Measurements from ENCODE around the gene NANOS2.

Gene NANOS2

DNA sequence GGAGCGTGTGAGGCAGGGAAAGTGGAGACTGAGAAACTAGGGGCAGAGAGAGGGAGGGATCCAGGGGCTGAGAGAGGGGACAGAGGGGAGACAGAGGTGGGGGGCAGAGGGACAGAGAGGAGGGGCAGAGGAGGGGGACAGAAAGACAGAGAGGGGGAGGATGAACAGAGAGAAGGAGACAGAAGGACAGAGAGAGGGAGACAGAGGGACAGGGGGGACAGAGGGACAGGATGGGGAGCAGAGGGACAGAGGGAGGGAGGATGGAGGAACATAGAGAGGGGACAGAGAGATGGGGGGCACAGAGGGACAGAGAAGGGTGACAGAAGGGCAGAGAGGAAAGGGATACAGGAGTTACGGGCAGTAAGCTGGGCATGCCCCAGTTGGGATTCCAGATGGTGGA, 14.7 kb upstream of the NANOS2 start:
- TF ChIP-seq, protein P1, sequence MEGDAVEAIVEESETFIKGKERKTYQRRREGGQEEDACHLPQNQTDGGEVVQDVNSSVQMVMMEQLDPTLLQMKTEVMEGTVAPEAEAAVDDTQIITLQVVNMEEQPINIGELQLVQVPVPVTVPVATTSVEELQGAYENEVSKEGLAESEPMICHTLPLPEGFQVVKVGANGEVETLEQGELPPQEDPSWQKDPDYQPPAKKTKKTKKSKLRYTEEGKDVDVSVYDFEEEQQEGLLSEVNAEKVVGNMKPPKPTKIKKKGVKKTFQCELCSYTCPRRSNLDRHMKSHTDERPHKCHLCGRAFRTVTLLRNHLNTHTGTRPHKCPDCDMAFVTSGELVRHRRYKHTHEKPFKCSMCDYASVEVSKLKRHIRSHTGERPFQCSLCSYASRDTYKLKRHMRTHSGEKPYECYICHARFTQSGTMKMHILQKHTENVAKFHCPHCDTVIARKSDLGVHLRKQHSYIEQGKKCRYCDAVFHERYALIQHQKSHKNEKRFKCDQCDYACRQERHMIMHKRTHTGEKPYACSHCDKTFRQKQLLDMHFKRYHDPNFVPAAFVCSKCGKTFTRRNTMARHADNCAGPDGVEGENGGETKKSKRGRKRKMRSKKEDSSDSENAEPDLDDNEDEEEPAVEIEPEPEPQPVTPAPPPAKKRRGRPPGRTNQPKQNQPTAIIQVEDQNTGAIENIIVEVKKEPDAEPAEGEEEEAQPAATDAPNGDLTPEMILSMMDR (IDR thresholded peaks at IDR 0.05; ENCODE audit: borderline replicate concordance, insufficient read depth, low read depth, low read length), result no peak
- no peak overlapping the region for H3K4me3 ChIP-seq (ENCODE audit: low read depth, low read length)

DNA sequence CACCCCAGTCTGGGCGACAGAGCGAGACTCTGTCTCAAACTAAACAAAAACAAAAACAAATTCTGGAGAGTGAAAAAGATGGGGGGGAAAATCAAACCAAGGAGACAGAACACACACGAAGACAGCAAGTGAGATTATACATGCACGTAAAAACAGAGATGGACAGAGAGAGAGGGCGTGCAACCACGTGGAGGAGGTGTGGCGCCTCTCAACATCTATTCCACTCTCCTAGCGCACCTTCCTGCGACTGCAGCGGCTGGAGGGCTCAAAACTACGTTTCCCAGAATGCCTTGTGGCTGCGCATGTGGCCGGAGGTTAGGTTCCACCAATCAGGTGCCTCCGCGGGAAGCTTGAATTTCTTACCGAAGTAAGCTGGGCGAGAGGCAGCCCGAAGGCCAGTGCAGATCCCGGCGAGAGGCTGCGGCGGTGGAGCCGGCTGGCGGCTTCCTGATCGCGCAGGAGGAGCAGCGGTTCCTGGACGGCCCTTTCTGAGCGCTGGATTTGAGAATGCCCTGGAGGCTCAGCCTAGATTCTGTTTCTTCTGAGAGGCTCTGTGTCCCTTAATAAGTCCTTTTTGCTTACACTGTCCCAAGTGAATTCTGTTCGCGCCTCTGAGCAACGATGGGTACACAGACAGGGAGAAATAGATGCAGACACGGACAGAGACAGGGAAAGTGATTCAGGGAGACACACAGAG, 13.1 kb upstream of the NANOS2 start:
- TF ChIP-seq, protein P1 (IDR thresholded peaks at IDR 0.05; ENCODE audit: borderline replicate concordance, insufficient read depth, low read depth, low read length), result no peak
- H3K4me3 ChIP-seq (ENCODE audit: low read depth, low read length), result peak overlapping the region; percentile 21

DNA sequence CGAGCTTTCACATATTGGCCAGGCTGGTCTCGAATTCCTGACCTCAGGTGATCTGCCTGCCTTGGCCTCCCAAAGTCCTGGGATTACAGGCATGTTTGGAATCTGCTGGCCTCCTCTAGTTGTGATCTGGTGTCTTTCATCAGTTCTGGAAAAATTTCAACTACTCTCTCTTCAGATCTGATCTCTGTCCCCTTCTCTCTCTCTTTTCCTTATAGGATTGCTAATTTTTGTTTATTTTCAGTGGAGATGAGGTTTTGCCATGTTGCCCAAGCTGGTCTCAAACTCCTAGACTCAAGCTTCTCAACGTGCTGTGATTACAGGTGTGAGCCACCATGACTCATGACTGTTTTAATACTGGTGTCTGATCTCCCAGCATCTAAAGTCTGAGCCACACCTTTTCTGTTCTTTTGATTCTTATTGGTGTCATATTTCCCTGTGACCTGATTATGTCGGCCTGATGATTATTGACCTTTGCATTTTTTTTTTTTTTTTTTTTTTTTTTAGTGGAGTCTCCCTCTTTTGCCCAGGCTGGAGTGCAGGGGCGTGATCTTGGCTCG, 10.4 kb upstream of the NANOS2 start:
- TF ChIP-seq, protein P1 (IDR thresholded peaks at IDR 0.05; ENCODE audit: borderline replicate concordance, insufficient read depth, low read depth, low read length), result no peak

DNA sequence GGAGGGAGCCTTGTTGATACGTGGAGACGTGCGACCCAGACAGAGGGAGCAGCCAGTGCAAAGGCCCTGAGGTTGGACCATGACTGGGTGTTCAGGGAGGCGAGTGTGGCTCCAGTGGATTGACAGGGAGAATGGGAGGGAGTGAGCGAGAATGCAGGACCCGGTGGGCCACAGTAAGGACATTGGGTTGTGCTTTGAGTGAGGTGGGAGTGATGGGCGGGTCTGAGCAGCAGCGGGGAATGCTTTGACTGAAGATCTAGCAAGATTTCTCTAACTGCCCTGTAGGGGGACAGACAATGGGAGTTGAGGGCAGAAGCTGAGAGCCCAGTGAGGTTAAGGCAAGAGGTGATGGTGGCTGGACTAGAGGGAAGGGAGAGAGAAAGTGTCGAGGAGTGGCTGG, 7.7 kb upstream of the NANOS2 start:
- no peak overlapping the region for H3K4me3 ChIP-seq (ENCODE audit: low read depth, low read length)
- TF ChIP-seq, protein P1 (IDR thresholded peaks at IDR 0.05; ENCODE audit: borderline replicate concordance, insufficient read depth, low read depth, low read length), result peak; percentile 44

More for the DNA sequence above, 10.4 kb upstream of the NANOS2 start:
- no peak overlapping the region for H3K4me3 ChIP-seq (ENCODE audit: low read depth, low read length)

DNA sequence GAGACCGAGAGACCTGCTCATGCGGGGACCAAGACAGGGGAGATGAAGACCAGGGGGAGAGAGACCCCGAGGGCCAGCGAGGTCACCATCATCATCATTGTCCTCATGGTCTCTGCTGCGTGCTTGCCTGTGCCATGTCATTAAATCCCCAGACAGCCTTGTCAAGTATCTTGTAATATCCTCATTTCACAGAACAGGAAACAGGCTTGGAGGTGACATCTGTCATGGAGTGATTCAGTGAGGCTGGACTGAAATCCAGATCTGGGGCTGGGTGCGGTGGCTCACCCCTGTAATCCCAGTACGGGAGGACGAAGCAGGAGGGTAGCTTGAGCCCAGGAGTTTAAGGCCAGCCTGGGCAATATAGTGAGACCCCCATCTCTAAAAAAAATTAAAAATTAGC, 5.9 kb upstream of the NANOS2 start:
- H3K4me3 ChIP-seq (ENCODE audit: low read depth, low read length), result no peak overlapping the region
- TF ChIP-seq, protein P1 (IDR thresholded peaks at IDR 0.05; ENCODE audit: borderline replicate concordance, insufficient read depth, low read depth, low read length), result no peak

DNA sequence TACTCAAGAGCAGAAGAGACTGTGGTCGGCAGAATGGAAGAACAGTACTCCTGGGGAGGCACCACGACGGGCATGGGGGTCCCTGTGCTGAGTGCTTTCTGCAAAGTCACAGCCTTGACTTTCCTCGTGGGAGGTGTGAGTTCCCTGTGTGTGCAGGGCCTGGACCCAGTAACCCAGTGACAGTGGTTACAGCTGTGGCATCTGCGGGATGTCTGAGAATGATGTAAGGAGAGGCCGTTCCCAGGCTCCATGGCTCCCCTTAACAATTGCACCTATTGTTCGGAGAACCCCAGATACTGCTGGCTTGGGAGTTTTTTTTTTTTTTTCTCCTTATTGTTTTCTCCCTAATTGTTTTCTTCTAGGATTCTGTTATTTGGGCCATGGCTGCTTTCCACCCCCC, 5.1 kb upstream of the NANOS2 start:
- TF ChIP-seq, protein P1 (IDR thresholded peaks at IDR 0.05; ENCODE audit: borderline replicate concordance, insufficient read depth, low read depth, low read length), result no peak
- H3K4me3 ChIP-seq (ENCODE audit: low read depth, low read length), result no peak overlapping the region

DNA sequence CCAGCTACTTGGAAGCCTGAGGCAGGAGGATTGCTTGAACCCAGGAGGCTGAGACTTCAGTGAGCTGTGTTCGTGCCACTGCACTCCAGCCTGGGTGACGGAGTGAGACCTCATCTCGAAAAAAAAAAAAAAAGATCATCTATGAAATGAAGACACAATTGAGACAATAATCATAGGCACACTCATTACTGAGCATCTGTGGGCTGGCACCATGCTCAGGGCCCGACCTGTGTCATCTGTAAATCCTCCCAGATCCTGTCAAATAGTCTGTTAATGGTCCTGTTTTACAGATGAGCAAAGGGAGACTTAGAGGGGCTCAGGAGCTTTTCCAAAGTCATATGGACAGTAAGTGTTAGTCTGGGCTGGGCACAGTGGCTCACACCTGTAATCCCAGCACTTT, 4.1 kb upstream of the NANOS2 start:
- no peak overlapping the region for H3K4me3 ChIP-seq (ENCODE audit: low read depth, low read length)
- TF ChIP-seq, protein P1 (IDR thresholded peaks at IDR 0.05; ENCODE audit: borderline replicate concordance, insufficient read depth, low read depth, low read length), result no peak
